Pancreas (tissue), 10 donors: Measurements from ENCODE around the gene METTL24. TPM values are rescaled to one million over a fixed set of nuclear protein-coding genes. Genes with fewer than 3 reads are reported as not detected.

Source experiments
- ATAC-seq, 4 donors: fragments of 200-7000 bp; cut with Tn5 transposase; one replicate each; pipeline versions ENCODE4 v1.8.0 to v1.9.1; 2020; ENCODE audit warnings: mild to moderate bottlenecking in 4 of 4, moderate library complexity in 4 of 4
- DNase-seq, 6 donors: peaks; one replicate each; pipeline ENCODE4 v3.0.0-alpha.2; 2020
- FAIRE-seq: peaks from 2 replicates; lab custom pipeline; 2012; peaks lifted over from hg19 to GRCh38; lab: Jason Lieb, UNC
- H3K27ac ChIP-seq, 4 donors: fragments of 200-600 bp; sonication (generic); 1 replicate in 3 of 4; 2 replicates in 1 of 4; pipeline versions ENCODE4 v1.5.0 to v1.8.0; 2020
- H3K27me3 ChIP-seq, 4 donors: fragments of 200-600 bp; one replicate each; pipeline ENCODE4 v1.8.0; 2021
- H3K36me3 ChIP-seq, 3 donors: fragments of 200-600 bp; sonication (generic) in 1 of 3; one replicate each; pipeline versions ENCODE4 v1.5.0 to v1.8.0; 2020 to 2021
- H3K4me1 ChIP-seq, 3 donors: fragments of 200-600 bp; one replicate each; pipeline ENCODE4 v1.8.0; 2021
- H3K4me3 ChIP-seq, 4 donors: fragments of 200-600 bp; sonication (generic) in 2 of 4; one replicate each; pipeline versions ENCODE4 v1.5.0 to v1.8.0; 2020 to 2021
- H3K9me3 ChIP-seq, 4 donors: fragments of 200-600 bp; one replicate each; pipeline ENCODE4 v1.8.0; 2021
- CTCF ChIP-seq, 4 donors: fragments of 200-600 bp; sonication (generic) in 3 of 4; IDR thresholded peaks; one replicate each; pipeline versions ENCODE4 v1.5.0 to v1.8.0; 2021; ENCODE audit warnings: antibody characterized with exemption in 4 of 4
- whole genome bisulfite sequencing, 2 donors: extraction: QIAGEN DNeasy Blood & Tissue Kit; methylation state at CpG; one replicate each; pipeline ENCODE4 v1.1.7; 2013; 5-methylcytosine and 5-hydroxymethylcytosine counted together
- intact Hi-C, 3 donors: fragments of 100-400 bp; cut with DNase I; formaldehyde crosslinking; loops; one replicate each; pipeline versions ENCODE4 v1.11.1 to v1.14.2; 2022
- polyA plus RNA-seq, 2 donors: library from polyadenylated mRNA; stranded (reverse); fragments of 200-250 nt; gene quantifications; one replicate each; pipeline ENCODE4 v1.2.3, GENCODE V29; 2013
- total RNA-seq, 6 donors: library from RNA; stranded (reverse); fragmentation: NEBNext Ultra II Directional in 4 of 6; extraction: Animal tissue kit (Norgen Biotek cat#: 25700) in 4 of 6; gene quantifications; one replicate each; pipeline versions ENCODE4 v1.2.1 to v1.2.4, GENCODE V29; 2021 to 2023
- donor health status: healthy with polysubstance abuse.
- donor health status: DM: no; HTN: no; CAD: no; lungs with moderate emphysema.
- donor health status: DM: no; HTN: no; CAD: no.
- donor health status: control.
- donor health status: control.
- donor health status: Bipolar disorder and iron deficiency.
- donor health status: DM: yes; HTN: yes; CAD: no.
- donor health status: DM: no; HTN: no; CAD: no.
- donor health status: DM: no; HTN: no; CAD: no.
- donor health status: DM: yes; HTN: yes; CAD: no.

Gene METTL24
- total and polyA plus RNA-seq, 8 donors = 0.34 to 4.4 (median 1.4) TPM

DNA sequence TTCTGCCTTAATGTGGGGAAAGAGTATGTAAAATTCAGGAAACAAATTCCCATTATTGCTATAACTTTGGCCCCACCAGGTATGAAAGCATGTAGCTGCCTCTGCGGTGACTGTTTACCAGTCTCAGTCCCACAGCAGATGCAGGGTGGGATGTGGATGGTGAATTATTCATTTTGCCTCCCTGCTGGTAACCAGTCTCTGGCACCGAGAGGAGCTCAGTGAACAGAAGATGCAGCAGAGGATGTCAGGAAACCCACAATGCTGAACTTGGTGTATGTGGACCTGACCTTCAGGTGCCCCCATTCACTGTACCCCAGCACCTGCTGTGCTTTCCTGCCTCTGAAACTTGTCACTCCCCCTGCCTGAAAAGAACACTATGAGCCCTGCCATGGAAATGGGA lies 8.8 kb upstream of the METTL24 start:
- no peak overlapping the region for H3K4me3 ChIP-seq
- intact Hi-C loops = no loop called here
- 91 to 96% methylated on average over 2 of the region's 2 CpGs for WGBS, 2 donors
- no peaks in the 10 kb centered on the region for H3K36me3 ChIP-seq
- no peaks in the 10 kb centered on the region for H3K27me3 ChIP-seq
- FAIRE-seq (no peak), DNase-seq (no peak), ATAC-seq (no peak)
- no peaks in the 10 kb centered on the region for H3K9me3 ChIP-seq
- no peak overlapping the region for H3K27ac ChIP-seq
- no peaks in the 10 kb centered on the region for H3K4me1 ChIP-seq
- no peak for TF ChIP-seq CTCF (IDR thresholded peaks at IDR 0.05)

DNA sequence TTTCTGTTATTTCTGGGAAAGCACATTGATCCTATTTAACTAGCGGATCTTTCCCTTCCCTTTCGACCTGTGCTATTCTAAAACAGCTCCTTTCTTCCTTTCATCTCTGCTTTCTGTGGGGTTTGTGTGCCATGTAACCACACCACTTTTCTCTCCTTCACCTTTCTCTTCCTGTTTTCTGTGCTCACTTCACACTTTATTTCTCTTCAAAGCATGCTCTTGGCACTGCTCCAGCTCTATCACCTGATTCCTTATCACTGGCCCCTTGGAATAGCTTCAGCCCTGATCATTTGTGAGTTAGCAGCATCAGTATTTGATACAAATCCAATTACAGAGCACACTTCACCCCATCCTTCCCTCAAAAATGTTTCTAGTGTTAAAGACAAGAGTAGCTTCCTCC lies 8.1 kb upstream of the METTL24 start:
- 62 to 75% methylated on average over 2 of the region's 2 CpGs for WGBS, 2 donors
- Histone ChIP-seq H3K27me3 (no peaks in the 10 kb centered on the region), H3K27ac (no peak overlapping the region), H3K9me3 (no peaks in the 10 kb centered on the region), H3K4me1 (no peaks in the 10 kb centered on the region), H3K36me3 (no peaks in the 10 kb centered on the region), H3K4me3 (no peak overlapping the region)
- no peak for TF ChIP-seq CTCF (IDR thresholded peaks at IDR 0.05)
- intact Hi-C loops = no loop called here
- DNase-seq (no peak), FAIRE-seq (no peak), ATAC-seq (no peak)

GRCh38 chr6:110364364-110365105 lies 6.4 kb upstream of the METTL24 start:
- Histone ChIP-seq H3K4me1 (no peaks in the 10 kb centered on the region), H3K27ac (no peak overlapping the region), H3K36me3 (no peaks in the 10 kb centered on the region), H3K9me3 (no peaks in the 10 kb centered on the region), H3K27me3 (no peaks in the 10 kb centered on the region), H3K4me3 (no peak overlapping the region)
- FAIRE-seq (no peak), ATAC-seq (no peak), DNase-seq (no peak)
- TF ChIP-seq CTCF (IDR thresholded peaks at IDR 0.05) = no peak
- intact Hi-C loops = no loop called here
- WGBS, 2 donors = 75 to 76% methylated on average over 5 of the region's 5 CpGs

DNA sequence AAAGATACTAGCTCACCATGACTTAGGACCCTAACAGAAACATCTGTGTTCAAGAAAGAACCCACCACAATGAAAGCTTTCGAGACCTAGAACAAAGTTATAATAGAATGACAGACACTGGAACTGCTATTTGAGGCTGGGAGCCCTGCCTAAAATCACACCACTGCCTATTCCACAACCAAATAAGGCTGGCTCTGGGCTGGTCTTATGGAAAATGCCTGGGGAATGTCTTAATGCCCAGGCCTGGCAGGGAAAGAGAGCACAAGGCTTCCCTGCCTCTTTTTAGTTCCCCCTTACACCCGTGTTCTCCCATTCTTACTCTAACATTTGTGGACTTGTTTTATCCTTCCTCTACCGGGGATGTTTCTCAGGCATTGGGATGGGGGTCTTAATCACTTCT lies 5.6 kb upstream of the METTL24 start:
- Histone ChIP-seq H3K9me3 (no peaks in the 10 kb centered on the region), H3K4me3 (no peak overlapping the region), H3K4me1 (peaks cover 0 to 3% (median 0%) of the 10 kb centered on the region in 3 donors), H3K27me3 (no peaks in the 10 kb centered on the region), H3K27ac (no peak overlapping the region), H3K36me3 (no peaks in the 10 kb centered on the region)
- WGBS, 2 donors = 85 to 90% methylated on average over 3 of the region's 3 CpGs
- ATAC-seq = no peak
- TF ChIP-seq CTCF (IDR thresholded peaks at IDR 0.05) = no peak
- intact Hi-C loops = no loop called here
- DNase-seq = no peak
- FAIRE-seq = no peak

- Histone ChIP-seq H3K9me3 (no peaks in the 10 kb centered on the region), H3K27ac (peak overlapping the region in 2 of 4 donors; percentile 9 to 54), H3K36me3 (no peaks in the 10 kb centered on the region), H3K4me3 (no peak overlapping the region), H3K4me1 (peaks cover 0 to 4% (median 0%) of the 10 kb centered on the region in 3 donors), H3K27me3 (no peaks in the 10 kb centered on the region)
- WGBS, 2 donors = 31 to 37% methylated on average over 3 of the region's 3 CpGs
- FAIRE-seq = no peak
- no peak for TF ChIP-seq CTCF (IDR thresholded peaks at IDR 0.05)
- intact Hi-C loops = no loop called here
- peak in 3 of 4 donors; percentile 55 to 58 (median 56) for ATAC-seq
- peak in 1 of 6 donors; percentile 19 for DNase-seq
Measured at GRCh38 chr6:110360676-110361075, 2.5 kb upstream of the METTL24 start.
